Neural progenitor cell (in vitro differentiated cells): ENCODE results near the gene CAV1.

Experiments
- EZH2 ChIP-seq: fragments of 200-600 bp; sonication (generic); IDR thresholded peaks from 2 replicates; pipeline ENCODE4 v1.6.1; 2017; ENCODE audit warnings: antibody characterized with exemption, mild to moderate bottlenecking, moderate library complexity
- TF ChIP-seq, protein P1 (sequence below): fragments of 200-600 bp; sonication (generic); IDR thresholded peaks from 2 replicates; pipeline ENCODE4 v1.5.1; 2017; ENCODE audit warnings: antibody characterized with exemption, mild to moderate bottlenecking

DNA sequence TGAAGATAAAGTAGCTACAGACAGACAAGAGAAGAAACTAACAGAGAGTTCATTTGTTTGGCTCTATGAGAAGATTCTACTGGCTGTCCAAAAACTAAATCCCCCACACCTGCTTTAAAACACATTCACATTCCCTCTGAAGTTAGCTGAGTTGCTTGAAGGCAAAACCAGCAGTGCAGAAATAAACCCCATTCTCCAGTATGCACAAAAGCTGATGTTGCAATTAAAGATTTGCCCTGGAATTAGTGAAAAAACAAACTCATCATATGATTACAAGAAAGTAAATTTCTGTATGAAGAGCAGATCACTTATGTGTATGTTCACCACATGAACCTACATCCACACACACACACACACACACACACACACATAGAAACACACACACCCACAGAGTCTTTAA, 9.3 kb upstream of the CAV1 start:
- TF ChIP-seq, protein P1, sequence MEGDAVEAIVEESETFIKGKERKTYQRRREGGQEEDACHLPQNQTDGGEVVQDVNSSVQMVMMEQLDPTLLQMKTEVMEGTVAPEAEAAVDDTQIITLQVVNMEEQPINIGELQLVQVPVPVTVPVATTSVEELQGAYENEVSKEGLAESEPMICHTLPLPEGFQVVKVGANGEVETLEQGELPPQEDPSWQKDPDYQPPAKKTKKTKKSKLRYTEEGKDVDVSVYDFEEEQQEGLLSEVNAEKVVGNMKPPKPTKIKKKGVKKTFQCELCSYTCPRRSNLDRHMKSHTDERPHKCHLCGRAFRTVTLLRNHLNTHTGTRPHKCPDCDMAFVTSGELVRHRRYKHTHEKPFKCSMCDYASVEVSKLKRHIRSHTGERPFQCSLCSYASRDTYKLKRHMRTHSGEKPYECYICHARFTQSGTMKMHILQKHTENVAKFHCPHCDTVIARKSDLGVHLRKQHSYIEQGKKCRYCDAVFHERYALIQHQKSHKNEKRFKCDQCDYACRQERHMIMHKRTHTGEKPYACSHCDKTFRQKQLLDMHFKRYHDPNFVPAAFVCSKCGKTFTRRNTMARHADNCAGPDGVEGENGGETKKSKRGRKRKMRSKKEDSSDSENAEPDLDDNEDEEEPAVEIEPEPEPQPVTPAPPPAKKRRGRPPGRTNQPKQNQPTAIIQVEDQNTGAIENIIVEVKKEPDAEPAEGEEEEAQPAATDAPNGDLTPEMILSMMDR = no peak
- no peak for TF ChIP-seq EZH2
